IPS-18c (cell line): ENCODE data around the gene DACT1.
"Not testable (repeated sequence)": the region's sequence is repeated elsewhere in the genome, so short reads cannot be mapped to it uniquely, and the experiment has no call there.

Source experiments
- H3K4me3 ChIP-seq: 2 replicates; pipeline ENCODE4 v1.7.0; 2013; ENCODE audit warnings: low read depth, mild to moderate bottlenecking, low read length, moderate library complexity; ENCODE audit not compliant: insufficient read depth
- H3K9me3 ChIP-seq: one replicate; pipeline ENCODE4 v1.6.1; 2013; ENCODE audit warnings: mild to moderate bottlenecking, low read length, moderate library complexity; ENCODE audit not compliant: control insufficient read depth, insufficient read depth

Gene DACT1

GRCh38 chr14:58637391-58638230 lies at the start of gene DACT1:
TSS of gene DACT1 (plus strand) at chr14:58637962. CDS start at chr14:58638203, 241 bp downstream.
- Histone ChIP-seq H3K9me3 (no peaks in the 10 kb centered on the region), H3K4me3 (peak within 1 kb of the TSS; percentile 63)

DNA sequence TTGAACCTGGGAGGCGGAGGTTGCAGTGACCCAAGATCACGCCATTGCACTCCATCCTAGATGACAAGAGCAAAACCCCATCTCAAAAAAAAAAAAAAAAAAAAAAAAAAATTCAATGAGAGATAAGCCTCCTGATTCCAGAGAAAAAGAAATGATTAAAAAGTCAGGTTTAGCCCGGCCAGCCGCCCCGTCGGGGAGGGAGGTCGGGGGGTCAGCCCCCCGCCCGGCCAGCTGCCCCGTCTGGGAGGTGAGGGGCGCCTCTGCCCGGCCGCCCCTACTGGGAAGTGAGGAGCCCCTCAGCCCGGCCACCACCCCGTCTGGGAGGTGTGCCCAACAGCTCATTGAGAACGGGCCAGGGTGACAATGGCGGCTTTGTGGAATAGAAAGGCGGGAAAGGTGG lies 49.4 kb upstream of the DACT1 start:
- not testable (repeated sequence) for H3K9me3 ChIP-seq, H3K4me3 ChIP-seq

GRCh38 chr14:58593977-58594376 lies 43.8 kb upstream of the DACT1 start:
- Histone ChIP-seq H3K9me3 (no peaks in the 10 kb centered on the region), H3K4me3 (no peak overlapping the region)

GRCh38 chr14:58597041-58597440 lies 40.7 kb upstream of the DACT1 start:
- Histone ChIP-seq H3K9me3 (no peaks in the 10 kb centered on the region), H3K4me3 (no peak overlapping the region)

DNA sequence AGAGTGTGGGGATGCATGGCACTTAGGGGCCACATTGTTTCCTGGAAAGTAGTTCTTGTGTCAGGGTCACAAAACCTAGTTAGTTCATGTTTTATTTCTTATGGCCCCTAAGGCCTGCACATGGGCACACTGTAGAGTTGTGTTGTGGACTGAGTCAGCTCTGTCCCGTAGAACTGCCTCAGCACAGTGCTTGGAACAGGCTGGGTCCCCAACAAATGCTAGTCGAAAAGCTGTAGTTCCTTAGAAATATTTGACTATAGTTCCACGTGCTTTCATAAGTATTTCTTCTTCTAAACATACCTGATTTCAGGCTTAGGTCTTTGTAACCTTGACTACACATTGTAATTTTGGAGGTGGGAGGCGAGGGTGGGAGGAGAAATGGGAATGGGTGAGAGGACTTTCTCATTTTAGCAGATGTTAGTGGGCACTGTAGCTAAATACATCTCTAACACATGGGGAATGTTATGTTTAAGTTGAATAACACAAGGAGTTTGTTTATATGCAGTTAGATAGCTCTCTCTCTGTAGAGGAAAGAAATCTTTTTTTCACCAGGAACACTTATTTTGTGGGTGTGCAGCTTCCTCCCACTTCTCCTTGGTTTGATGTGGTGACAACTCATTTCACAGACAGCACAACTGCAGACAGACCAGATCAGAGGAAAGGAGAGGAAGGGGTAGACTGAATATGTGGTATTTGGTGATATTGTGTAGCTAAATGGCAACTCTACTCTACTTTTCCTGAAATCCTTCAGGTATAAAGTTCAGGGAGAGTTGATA lies 39.5 kb upstream of the DACT1 start:
- H3K4me3 ChIP-seq = no peak overlapping the region
- H3K9me3 ChIP-seq = no peaks in the 10 kb centered on the region

DNA sequence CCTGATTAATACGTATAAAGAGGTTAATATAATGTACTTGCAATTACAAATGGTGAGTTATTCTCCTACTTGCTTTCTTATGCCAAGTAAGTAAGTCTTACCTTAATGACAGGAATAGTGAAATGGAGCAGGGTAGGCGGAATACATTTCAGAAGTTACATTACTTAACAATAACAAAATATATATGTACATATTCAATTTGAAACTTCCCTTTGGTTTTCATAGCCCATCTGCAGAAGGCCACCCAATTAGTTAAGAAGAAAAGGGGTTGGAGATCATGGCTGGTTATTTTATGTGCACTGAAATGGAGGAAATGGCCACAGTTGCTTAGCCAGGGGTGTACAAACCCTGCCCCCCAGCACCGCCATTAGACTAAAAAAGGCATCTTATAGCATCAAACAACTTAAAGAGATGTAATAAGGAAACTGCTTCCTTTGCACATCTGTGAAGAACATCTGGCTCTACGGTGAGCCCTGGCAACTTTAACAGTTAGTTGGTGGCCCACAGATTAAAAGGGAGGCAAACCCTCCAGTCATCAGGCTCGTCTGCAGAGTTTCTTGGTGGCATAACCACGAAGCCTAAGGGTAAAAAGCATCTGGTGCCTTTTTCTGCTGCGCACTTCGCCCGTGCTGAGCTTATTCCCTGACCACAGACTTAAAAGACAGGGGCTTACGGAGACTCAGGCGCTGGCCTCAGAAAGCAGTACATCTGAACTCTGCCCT lies 38.8 kb upstream of the DACT1 start:
- H3K9me3 ChIP-seq = no peaks in the 10 kb centered on the region

GRCh38 chr14:58599707-58600106 lies 38.1 kb upstream of the DACT1 start:
- H3K4me3 ChIP-seq = no peak overlapping the region
- H3K9me3 ChIP-seq = no peaks in the 10 kb centered on the region

More for the DNA sequence above, 38.8 kb upstream of the DACT1 start:
- no peak overlapping the region for H3K4me3 ChIP-seq

GRCh38 chr14:58605465-58605864 lies 32.3 kb upstream of the DACT1 start:
- no peaks in the 10 kb centered on the region for H3K9me3 ChIP-seq
- no peak overlapping the region for H3K4me3 ChIP-seq

GRCh38 chr14:58607131-58607951 lies 30.4 kb upstream of the DACT1 start:
- Histone ChIP-seq H3K4me3 (no peak overlapping the region), H3K9me3 (no peaks in the 10 kb centered on the region)

- Histone ChIP-seq H3K4me3 (no peak overlapping the region), H3K9me3 (no peaks in the 10 kb centered on the region)
Observed at GRCh38 chr14:58607952-58608317, 29.8 kb upstream of the DACT1 start.

DNA sequence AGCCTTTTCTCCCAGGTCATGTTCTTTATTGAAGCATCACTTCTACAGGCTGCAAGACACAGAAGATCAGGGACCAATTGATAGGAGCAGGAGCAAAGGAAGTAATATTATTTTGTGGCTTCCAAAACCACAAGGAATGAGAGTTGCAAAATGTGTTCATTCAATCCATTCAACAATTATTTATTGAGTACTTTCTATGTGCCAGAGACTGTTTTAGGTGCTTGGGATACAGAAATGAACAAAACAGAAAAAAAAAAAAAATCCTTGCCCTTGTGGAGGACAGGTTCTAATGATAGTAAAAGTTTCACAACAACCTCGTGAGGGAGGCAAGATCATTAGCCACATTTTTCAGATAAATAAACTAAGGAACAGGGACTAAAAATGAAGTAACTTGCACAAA lies 20.1 kb upstream of the DACT1 start:
- Histone ChIP-seq H3K4me3 (no peak overlapping the region), H3K9me3 (no peaks in the 10 kb centered on the region)

DNA sequence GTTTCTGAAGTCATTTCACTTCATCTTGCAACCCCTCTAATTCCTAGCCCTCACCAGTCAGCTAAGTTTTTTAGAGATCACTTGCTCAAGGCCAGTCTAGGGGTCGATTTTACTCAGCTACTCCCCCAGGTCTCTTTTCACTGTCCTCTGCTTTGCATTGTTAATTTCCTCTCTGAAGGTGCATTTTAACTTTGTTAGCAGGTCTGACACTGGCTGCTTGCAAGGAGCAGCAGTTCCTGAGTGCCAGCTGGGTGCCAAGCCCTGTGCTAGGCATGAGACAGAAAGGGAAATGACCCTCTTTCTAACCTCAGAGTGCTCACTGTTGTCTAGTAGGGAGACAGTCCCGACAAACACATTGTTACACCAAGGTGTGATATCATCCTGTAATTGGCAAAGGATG lies 17.8 kb upstream of the DACT1 start:
- Histone ChIP-seq H3K4me3 (no peak overlapping the region), H3K9me3 (no peaks in the 10 kb centered on the region)

DNA sequence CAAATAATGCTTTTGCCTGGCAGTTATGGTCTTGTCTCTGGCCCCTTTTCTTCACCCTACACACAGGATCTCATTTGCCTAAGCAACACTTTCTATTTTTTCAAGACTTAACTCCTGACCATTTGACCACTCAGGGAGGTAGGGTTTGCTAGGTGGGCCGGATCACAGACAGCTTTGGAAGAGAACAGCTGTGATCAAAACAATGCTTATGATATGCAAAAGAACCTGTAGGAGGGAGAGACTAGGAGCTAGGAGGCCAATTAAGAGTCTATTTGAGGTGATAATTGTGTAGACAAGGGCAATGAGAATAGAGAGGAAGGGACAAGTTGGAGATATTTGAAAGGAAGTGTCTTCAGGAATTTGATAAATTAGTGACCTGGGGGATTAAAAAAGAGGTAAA lies 12.3 kb upstream of the DACT1 start:
- Histone ChIP-seq H3K4me3 (no peak overlapping the region), H3K9me3 (no peaks in the 10 kb centered on the region)

DNA sequence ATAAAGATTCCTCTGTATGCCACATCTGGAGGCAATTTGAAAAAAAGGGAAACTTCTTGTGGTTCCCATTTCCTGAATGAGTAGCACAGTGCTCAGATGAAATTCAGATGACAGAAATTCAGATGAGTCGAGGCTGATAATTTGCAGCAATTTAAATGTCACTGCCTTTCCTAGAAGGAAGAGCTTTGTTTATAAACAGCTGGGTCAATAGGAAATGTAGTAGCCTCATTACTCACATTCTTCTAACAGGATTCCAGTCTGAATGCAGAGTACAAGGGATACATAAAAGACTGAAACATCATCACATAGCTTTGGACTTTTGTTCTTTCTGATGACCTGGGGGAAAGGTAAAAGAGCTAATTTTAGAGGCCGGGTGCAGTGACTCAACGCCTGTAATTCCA lies 11.3 kb upstream of the DACT1 start:
- H3K9me3 ChIP-seq = no peaks in the 10 kb centered on the region
- no peak overlapping the region for H3K4me3 ChIP-seq

GRCh38 chr14:58628406-58628805 lies 9.4 kb upstream of the DACT1 start:
- Histone ChIP-seq H3K4me3 (no peak overlapping the region), H3K9me3 (no peaks in the 10 kb centered on the region)

- no peaks in the 10 kb centered on the region for H3K9me3 ChIP-seq
Observed at GRCh38 chr14:58629281-58629680, 8.5 kb upstream of the DACT1 start.

GRCh38 chr14:58631732-58632131 lies 6.0 kb upstream of the DACT1 start:
- Histone ChIP-seq H3K9me3 (no peaks in the 10 kb centered on the region), H3K4me3 (no peak overlapping the region)

More at GRCh38 chr14:58629281-58629680, 8.5 kb upstream of the DACT1 start:
- no peak overlapping the region for H3K4me3 ChIP-seq
